GM19395 (cell line): ENCODE results near the gene IL18.
"Not testable (repeated sequence)": the region's sequence is repeated elsewhere in the genome, so short reads cannot be mapped to it uniquely, and the experiment has no call there.

ENCODE experiments used
- ATAC-seq: cut with Tn5 transposase; IDR thresholded peaks from one replicate; pipeline ENCODE4 v1.9.1; 2021; ENCODE audit warnings: mild to moderate bottlenecking, moderate library complexity; ENCODE audit not compliant: unreplicated experiment

IL18 gene

GRCh38 chr11:112163875-112164685, at the start of gene IL18:
Gene IL18, minus strand, starts transcription at chr11:112164094. Its CDS starts 9,041 bp downstream, at chr11:112155053.
- no peak for ATAC-seq

GRCh38 chr11:112212710-112213109, 48.8 kb upstream of the IL18 start:
- ATAC-seq, result no peak

- no peak for ATAC-seq
Observed at GRCh38 chr11:112212290-112212689, 48.4 kb upstream of the IL18 start.

DNA sequence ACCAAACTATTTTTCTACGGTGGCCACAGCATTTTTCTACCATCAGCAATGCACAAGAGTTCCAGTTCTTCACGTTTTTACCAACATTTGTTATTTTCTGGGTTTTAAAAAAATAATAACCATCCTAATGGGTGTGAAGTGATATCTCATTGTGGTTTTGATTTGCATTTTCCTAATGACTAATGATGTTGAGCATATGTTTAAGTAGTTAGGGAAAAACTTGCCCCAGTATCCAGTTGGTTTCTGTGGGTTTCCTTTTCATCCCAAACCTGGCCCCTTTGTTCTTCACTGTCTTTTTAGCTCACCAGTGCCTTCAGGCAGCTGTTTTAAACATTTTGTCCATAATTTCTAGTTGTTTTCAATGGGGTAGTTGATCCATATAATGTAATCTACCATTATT, 47.6 kb upstream of the IL18 start:
- ATAC-seq, result no peak

- ATAC-seq, result no peak
Observed at GRCh38 chr11:112210890-112211289, 47.0 kb upstream of the IL18 start.

DNA sequence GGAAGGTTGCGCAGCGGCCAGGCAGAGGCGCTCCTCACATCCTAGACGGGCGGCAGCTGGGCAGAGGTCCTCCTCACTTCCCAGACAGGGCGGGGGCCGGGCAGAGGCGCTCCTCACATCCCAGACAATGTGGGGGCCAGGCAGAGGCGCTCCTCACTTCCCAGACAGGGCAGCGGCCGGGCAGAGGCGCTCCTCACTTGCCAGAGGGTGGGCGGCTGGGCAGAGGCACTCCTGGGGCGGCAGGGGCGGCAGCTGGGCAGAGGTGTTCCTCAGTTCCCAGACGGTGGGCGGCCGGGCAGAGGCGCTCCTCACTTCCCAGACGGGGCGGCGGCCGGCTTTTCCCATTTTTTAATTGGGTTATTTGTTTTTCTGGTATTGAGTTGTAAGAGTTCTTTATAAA, 42.2 kb upstream of the IL18 start:
- ATAC-seq, result no peak

- ATAC-seq, result no peak
Observed at GRCh38 chr11:112200252-112200651, 36.4 kb upstream of the IL18 start.

DNA sequence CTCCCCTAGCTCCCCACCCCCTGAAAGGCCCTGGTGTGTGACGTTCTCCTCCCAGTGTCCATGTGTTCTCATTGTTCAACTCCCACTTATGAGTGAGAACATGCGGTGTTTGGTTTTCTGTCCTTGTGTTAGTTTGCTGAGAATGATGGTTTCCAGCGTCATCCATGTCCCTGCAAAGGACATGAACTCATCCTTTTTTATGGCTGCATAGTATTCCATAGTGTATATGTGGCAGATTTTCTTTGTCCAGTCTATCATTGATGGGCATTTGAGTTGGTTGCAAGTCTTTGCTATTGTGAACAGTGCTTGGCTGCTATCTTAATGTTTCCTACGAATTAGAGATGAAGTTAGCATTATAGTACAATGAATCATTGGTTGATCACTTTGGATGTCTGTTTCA, 35.2 kb upstream of the IL18 start:
- not testable (repeated sequence) for ATAC-seq

- no peak for ATAC-seq
Observed at GRCh38 chr11:112196519-112197087, 32.7 kb upstream of the IL18 start.

DNA sequence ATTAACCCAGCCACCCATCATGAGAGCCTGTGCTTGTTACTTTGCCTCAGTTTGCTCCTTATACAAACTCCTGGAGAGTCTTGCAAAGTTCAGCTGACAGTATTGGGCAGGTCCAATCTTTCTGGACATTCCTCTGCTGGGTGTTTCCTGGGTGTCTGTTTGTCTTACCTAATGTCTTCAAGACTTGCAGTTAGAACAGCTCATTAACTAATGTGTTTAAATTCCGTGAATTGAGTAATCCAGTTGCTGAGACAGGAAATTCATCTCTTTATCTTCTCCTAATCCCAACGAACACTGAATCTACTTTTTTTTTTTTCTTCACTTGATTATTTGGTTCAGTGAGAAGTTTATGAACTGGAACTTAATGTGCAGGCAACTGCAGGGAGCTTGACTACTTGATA, 32.1 kb upstream of the IL18 start:
- ATAC-seq, result no peak

DNA sequence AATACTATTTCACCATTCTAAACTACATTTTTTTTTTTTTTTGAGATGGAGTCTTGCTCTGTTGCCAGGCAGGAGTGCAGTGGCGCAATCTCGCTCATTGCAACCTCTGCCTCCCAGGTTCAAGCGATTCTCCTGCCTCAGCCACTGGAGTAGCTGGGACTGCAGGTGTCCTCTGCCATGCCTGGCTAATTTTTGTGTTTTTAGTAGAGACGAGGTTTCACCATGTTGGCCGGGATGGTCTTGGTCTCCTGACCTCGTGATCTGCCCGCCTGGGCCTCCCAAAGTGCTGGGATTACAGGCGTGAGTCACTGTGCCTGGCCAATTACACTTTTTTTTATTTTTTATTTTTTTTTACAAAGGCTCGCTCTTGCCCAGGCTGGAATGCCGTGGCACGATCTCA, 31.2 kb upstream of the IL18 start:
- not testable (repeated sequence) for ATAC-seq

DNA sequence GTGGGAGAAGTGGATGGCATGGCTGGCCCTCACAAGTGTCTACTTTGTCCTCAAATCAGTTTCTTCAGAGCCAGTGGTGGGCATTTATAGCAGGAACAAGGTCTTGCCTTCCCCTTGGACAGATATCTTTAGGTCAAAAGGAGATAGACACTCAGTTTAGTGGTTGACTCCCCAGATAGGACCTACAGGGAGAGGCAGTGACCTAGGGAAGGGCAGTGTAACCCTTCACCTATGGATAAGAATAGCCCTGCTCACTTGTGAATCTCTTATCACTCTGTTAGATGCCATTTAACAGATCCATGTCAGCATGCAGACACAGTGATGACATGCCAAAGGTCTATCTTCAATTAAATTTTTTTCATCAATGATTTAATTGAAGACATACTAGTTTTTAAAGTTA, 22.4 kb upstream of the IL18 start:
- ATAC-seq, result no peak

- ATAC-seq, result no peak
Observed at GRCh38 chr11:112185883-112186282, 22.0 kb upstream of the IL18 start.

DNA sequence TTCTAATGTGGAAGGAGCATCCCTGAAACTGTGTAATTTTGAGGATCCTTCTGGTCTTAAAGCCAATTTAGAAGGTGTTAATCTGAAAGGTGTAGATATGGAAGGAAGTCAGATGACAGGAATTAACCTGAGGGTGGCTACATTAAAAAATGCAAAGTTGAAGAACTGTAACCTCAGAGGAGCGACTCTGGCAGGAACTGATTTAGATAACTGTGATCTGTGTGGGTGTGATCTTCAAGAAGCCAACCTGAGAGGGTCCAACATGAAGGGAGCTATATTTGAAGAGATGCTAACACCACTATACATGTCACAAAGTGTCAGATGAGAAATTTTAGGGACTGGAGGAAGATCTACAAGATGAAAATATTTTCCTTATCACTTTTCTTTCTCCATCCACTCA, 19.0 kb upstream of the IL18 start:
- no peak for ATAC-seq

DNA sequence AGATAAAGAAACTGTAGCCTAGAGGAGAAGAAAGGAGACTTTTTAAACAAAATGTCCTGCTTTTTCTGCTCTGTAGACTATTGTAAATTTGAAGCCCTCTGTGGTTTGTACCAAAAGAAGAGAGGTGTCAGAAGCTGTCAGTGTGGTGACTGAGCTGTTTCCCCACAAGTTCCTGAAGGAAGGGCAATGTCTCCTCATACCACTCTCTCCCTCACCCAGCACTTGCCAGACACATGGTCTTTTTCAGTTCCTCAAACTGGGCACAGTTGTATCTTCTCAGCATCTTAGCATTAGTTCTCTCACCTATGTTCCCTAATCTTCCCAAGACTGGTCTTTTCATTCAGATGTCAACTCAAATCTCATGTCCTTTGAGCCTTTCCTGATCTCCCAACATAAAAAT, 15.7 kb upstream of the IL18 start:
- ATAC-seq, result peak; percentile 70

GRCh38 chr11:112178936-112179335, 15.0 kb upstream of the IL18 start:
- ATAC-seq, result no peak

- no peak for ATAC-seq
Observed at GRCh38 chr11:112178428-112178827, 14.5 kb upstream of the IL18 start.

GRCh38 chr11:112177589-112177988, 13.7 kb upstream of the IL18 start:
- ATAC-seq, result no peak

GRCh38 chr11:112176077-112176476, 12.2 kb upstream of the IL18 start:
- no peak for ATAC-seq

DNA sequence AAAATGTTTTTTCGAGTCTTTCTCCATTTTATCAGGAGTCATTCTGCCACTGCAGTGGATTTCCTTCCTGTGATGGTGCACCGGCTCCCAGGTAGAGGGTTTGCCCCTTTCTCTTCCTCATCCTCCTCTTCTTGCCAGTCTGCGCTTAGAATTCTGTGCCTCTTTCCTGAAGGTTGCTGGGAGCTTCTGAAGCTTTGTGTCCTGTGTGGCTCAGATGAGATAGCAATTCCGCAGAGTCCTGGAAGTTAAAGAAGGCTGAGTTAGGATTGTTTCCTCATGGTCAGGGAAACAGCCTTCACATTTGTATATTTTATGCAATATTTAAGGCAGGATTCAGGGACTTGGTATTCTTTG, 11.7 kb upstream of the IL18 start:
- no peak for ATAC-seq

GRCh38 chr11:112174789-112175598, 11.1 kb upstream of the IL18 start, which contains the start of gene BCO2:
Gene BCO2, plus strand, starts transcription at chr11:112175512. Its CDS starts 90 bp downstream, at chr11:112175602.
- peak; percentile 61 for ATAC-seq

- ATAC-seq, result no peak
Observed at GRCh38 chr11:112173152-112173551, 9.3 kb upstream of the IL18 start.
